ENCODE measurements around the gene PIGN. TPM values are rescaled to one million over a fixed set of nuclear protein-coding genes. Genes with fewer than 3 reads are reported as not detected.

PIGN gene
- total and polyA plus RNA-seq, 2 donors (not counting 3 experiments of a cell fraction or from before 2014, with no cell fraction given) = 13.7 to 26.1 TPM

DNA sequence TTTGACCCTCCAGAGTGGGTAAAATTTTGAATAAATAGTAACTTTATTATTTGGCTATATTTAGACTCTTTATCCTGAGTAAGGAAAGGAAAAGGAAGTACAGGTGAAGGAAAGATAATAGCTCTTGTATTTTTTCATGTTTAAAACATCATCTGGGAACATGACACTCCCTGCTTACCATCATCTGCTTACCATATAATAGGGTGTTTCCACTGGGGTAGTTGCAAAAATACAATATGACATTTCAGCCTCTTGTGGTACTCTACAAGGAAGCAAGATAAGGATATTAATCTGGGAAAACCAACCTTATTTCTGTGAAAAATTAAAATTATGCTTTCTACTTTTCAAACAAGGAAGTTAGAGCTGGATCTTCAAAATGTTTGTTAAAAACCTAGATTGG is 10.1 kb upstream of the PIGN start:
- no peaks in the 10 kb centered on the region for H3K9me3 ChIP-seq (replicated peaks; ENCODE audit: control insufficient read depth, insufficient read depth, low read length)
- H3K4me2 ChIP-seq (ENCODE audit: insufficient read depth, low read length) = no peak overlapping the region
- no peak overlapping the region for H3K27ac ChIP-seq (ENCODE audit: insufficient read depth, low read depth, low read length)
- H4K20me1 ChIP-seq (replicated peaks; ENCODE audit: control insufficient read depth, extremely low read depth, insufficient read depth, low read length) = no peaks in the 10 kb centered on the region
- dilution Hi-C loops (cut with MboI; ENCODE audit: extremely low pct_ligation_motif_present, low sequenced_read_pairs) (no loop called here), intact Hi-C loops (cut with micrococcal nuclease) (no loop called here)
- DNase-seq (ENCODE audit: low read depth, low spot score) (no peak), FAIRE-seq (no peak)
- H3K27me3 ChIP-seq (ENCODE audit: control insufficient read depth in 2 of 2, insufficient read depth in 2 of 2, low read length in 2 of 2) = no peaks in the 10 kb centered on the region
- TF ChIP-seq POLR2AphosphoS5 (IDR thresholded peaks at IDR 0.05; ENCODE audit: insufficient read depth, low read depth, low read length) = no peak
- TF ChIP-seq MYC (IDR thresholded peaks at IDR 0.05; ENCODE audit: low read depth, low read length) = no peak
- TF ChIP-seq, protein P1, sequence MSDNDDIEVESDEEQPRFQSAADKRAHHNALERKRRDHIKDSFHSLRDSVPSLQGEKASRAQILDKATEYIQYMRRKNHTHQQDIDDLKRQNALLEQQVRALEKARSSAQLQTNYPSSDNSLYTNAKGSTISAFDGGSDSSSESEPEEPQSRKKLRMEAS (IDR thresholded peaks at IDR 0.05; ENCODE audit: insufficient read depth, insufficient read length) = no peak
- TF ChIP-seq GATA2 (IDR thresholded peaks at IDR 0.05; ENCODE audit: insufficient read depth, insufficient read length, low read depth, low read length) = no peak
- TF ChIP-seq EZH2 (IDR thresholded peaks at IDR 0.05; ENCODE audit: borderline replicate concordance, low read depth, low read length, severe bottlenecking) = no peak
- TF ChIP-seq POLR2A (IDR thresholded peaks at IDR 0.05; ENCODE audit: low read depth, low read length) = no peak
- TF ChIP-seq FOS (IDR thresholded peaks at IDR 0.05; ENCODE audit: borderline replicate concordance, insufficient read depth, low read length) = no peak
- TF ChIP-seq JUN (IDR thresholded peaks at IDR 0.05; ENCODE audit: borderline replicate concordance, insufficient read depth, insufficient read length, low read depth) = no peak
- TF ChIP-seq, protein P2, sequence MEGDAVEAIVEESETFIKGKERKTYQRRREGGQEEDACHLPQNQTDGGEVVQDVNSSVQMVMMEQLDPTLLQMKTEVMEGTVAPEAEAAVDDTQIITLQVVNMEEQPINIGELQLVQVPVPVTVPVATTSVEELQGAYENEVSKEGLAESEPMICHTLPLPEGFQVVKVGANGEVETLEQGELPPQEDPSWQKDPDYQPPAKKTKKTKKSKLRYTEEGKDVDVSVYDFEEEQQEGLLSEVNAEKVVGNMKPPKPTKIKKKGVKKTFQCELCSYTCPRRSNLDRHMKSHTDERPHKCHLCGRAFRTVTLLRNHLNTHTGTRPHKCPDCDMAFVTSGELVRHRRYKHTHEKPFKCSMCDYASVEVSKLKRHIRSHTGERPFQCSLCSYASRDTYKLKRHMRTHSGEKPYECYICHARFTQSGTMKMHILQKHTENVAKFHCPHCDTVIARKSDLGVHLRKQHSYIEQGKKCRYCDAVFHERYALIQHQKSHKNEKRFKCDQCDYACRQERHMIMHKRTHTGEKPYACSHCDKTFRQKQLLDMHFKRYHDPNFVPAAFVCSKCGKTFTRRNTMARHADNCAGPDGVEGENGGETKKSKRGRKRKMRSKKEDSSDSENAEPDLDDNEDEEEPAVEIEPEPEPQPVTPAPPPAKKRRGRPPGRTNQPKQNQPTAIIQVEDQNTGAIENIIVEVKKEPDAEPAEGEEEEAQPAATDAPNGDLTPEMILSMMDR (IDR thresholded peaks at IDR 0.05; ENCODE audit: extremely low read depth in 1 of 2, insufficient read depth in 1 of 2, low read depth in 1 of 2, low read length in 2 of 2) = no peak
- no peak overlapping the region for H3K4me3 ChIP-seq (replicated peaks in 1 of 3; ENCODE audit: insufficient read depth in 1 of 3, low read depth in 1 of 3, low read length in 3 of 3)
- H3K4me1 ChIP-seq (ENCODE audit: control insufficient read depth, extremely low read depth, insufficient read depth, low read length) = peaks cover 4% of the 10 kb centered on the region
- no TSS peak for BruUV-seq (replicated peaks)
- H2AFZ ChIP-seq (ENCODE audit: low read depth, low read length) = no peak overlapping the region
- H3K79me2 ChIP-seq (ENCODE audit: control insufficient read depth, insufficient read depth, low read length) = peaks cover 67% of the 10 kb centered on the region
- POLR2A ChIA-PET = no interaction called here
- CTCF ChIA-PET = interaction anchor here (1.0 to 2.3 kb wide), 4 partner anchors 10 to 228 kb away, joined by 3 to 16 read pairs (median 3); partner anchors contain the start of genes PIGN and RELCH
- no peak overlapping the region for H3K9ac ChIP-seq (replicated peaks; ENCODE audit: extremely low read depth, insufficient read depth, low read length)
- H3K36me3 ChIP-seq (ENCODE audit: control insufficient read depth in 2 of 2, extremely low read depth in 1 of 2, insufficient read depth in 2 of 2, low read length in 2 of 2) = no peaks in the 10 kb centered on the region
- H3K9me1 ChIP-seq (replicated peaks; ENCODE audit: control insufficient read depth, extremely low read depth, insufficient read depth, low read length) = no peaks in the 10 kb centered on the region

Data from endothelial cell of umbilical vein (primary cell).